SK-N-SH (cell line): ENCODE results near the gene CFAP97D1. TPM values are rescaled to one million over a fixed set of nuclear protein-coding genes. Genes with fewer than 3 reads are reported as not detected.

Experiments
- CTCF ChIA-PET: fragments of 300-600, 350-600 bp; formaldehyde crosslinking; extraction: SDS; loops from one replicate; lab custom pipeline; 2021; lab: Yijun Ruan, JAX
- POLR2A ChIA-PET: fragments of 350-600 bp; sonication (Branson Sonifier 250); formaldehyde crosslinking; extraction: SDS; loops from one replicate; lab custom pipeline; 2020; ENCODE audit warnings: antibody characterized with exemption, inconsistent platforms; lab: Yijun Ruan, JAX
- DNase-seq: peaks from one replicate; pipeline ENCODE4 v3.0.0; 2012
- H2AFZ ChIP-seq: fragments of 200-600 bp; sonication (generic); 2 replicates; pipeline ENCODE4 v1.8.1; 2016; ENCODE audit warnings: antibody characterized with exemption, mild to moderate bottlenecking, low read depth
- H3F3A ChIP-seq: fragments of 200-600 bp; sonication (generic); replicated peaks from 2 replicates; pipeline ENCODE3; 2016; ENCODE audit warnings: antibody characterized with exemption, mild to moderate bottlenecking; ENCODE audit not compliant: insufficient read depth
- H3K27ac ChIP-seq, 2 experiments: fragments of 200-500 bp in 1 of 2; fragments of 200-600 bp in 1 of 2; sonication (Bioruptor generic) in 1 of 2; sonication (generic), shearing (Covaris generic) in 1 of 2; 2 replicates each; pipeline versions ENCODE4 v1.5.1 to v1.6.1; 2014 to 2016; ENCODE audit warnings: low read depth in 2 of 2, inconsistent platforms in 1 of 2, low read length in 1 of 2, mild to moderate bottlenecking in 1 of 2, mixed read lengths in 1 of 2
- H3K27me3 ChIP-seq: fragments of 200-600 bp; sonication (generic), shearing (Covaris generic); 2 replicates; pipeline ENCODE4 v1.6.1; 2016; ENCODE audit warnings: mixed run types; ENCODE audit not compliant: insufficient read depth
- H3K36me3 ChIP-seq, 2 experiments: fragments of 200-500 bp in 1 of 2; fragments of 200-600 bp in 1 of 2; sonication (Bioruptor generic) in 1 of 2; sonication (generic) in 1 of 2; replicated peaks in 1 of 2; 2 replicates each; pipeline versions ENCODE3 to v1.5.1; 2014 to 2016; ENCODE audit warnings: low read length in 1 of 2, mild to moderate bottlenecking in 1 of 2; ENCODE audit not compliant: insufficient read depth in 2 of 2, control insufficient read depth in 1 of 2
- H3K4me1 ChIP-seq, 2 experiments: fragments of 200-500 bp in 1 of 2; fragments of 200-600 bp in 1 of 2; sonication (Bioruptor generic) in 1 of 2; sonication (generic), shearing (Covaris generic) in 1 of 2; 2 replicates each; pipeline versions ENCODE4 v1.5.1 to v1.6.1; 2014 to 2016; ENCODE audit warnings: low read depth in 1 of 2, low read length in 1 of 2, mixed run types in 1 of 2; ENCODE audit not compliant: insufficient read depth in 2 of 2, control insufficient read depth in 1 of 2
- H3K4me2 ChIP-seq: fragments of 200-600 bp; sonication (generic), shearing (Covaris generic); 2 replicates; pipeline ENCODE4 v1.6.1; 2017; ENCODE audit warnings: mixed run types
- H3K4me3 ChIP-seq, 2 experiments: fragments of 200-500 bp in 1 of 2; fragments of 200-600 bp in 1 of 2; sonication (Bioruptor generic) in 1 of 2; sonication (generic), shearing (Covaris generic) in 1 of 2; 2 replicates each; pipeline versions ENCODE4 v1.5.1 to v1.8.1; 2014 to 2016; ENCODE audit warnings: low read depth in 2 of 2, inconsistent platforms in 1 of 2, low read length in 1 of 2, mild to moderate bottlenecking in 1 of 2, mixed read lengths in 1 of 2, moderate library complexity in 1 of 2
- H3K79me2 ChIP-seq: fragments of 200-600 bp; sonication (generic); 2 replicates; pipeline ENCODE4 v1.8.1; 2017; ENCODE audit warnings: mild to moderate bottlenecking; ENCODE audit not compliant: insufficient read depth
- H3K9ac ChIP-seq: fragments of 200-600 bp; sonication (generic); 2 replicates; pipeline ENCODE4 v1.6.1; 2017; ENCODE audit warnings: mixed run types
- H3K9me2 ChIP-seq: fragments of 200-600 bp; sonication (generic); 2 replicates; pipeline ENCODE4 v1.6.1; 2017; ENCODE audit warnings: mixed run types
- H3K9me3 ChIP-seq: fragments of 200-600 bp; sonication (generic); 2 replicates; pipeline ENCODE4 v1.6.1; 2017; ENCODE audit warnings: mixed run types, mild to moderate bottlenecking, moderate library complexity
- H4K20me1 ChIP-seq: fragments of 200-600 bp; sonication (generic); 2 replicates; pipeline ENCODE4 v1.6.1; 2017; ENCODE audit warnings: mild to moderate bottlenecking, mixed run types; ENCODE audit not compliant: insufficient read depth
- CHD2 ChIP-seq: fragments of 150-350 bp; IDR thresholded peaks from 2 replicates; pipeline ENCODE4 v1.6.1; 2018; ENCODE audit warnings: low read length; ENCODE audit not compliant: partially characterized antibody
- EP300 ChIP-seq, 2 experiments: IDR thresholded peaks; 2 replicates each; pipeline versions ENCODE4 v1.4.0 to v1.6.1; 2012; ENCODE audit warnings: borderline replicate concordance in 1 of 2, low read depth in 1 of 2, low read length in 1 of 2
- EZH2phosphoT487 ChIP-seq: fragments of 200-600 bp; sonication (generic); IDR thresholded peaks from 2 replicates; pipeline ENCODE4 v1.6.1; 2017; ENCODE audit warnings: low read depth, mixed run types, mild to moderate bottlenecking, antibody characterized with exemption, moderate library complexity, borderline replicate concordance
- FOXJ3 ChIP-seq: sonication (generic); formaldehyde crosslinking; IDR thresholded peaks from 2 replicates; pipeline ENCODE4 v1.5.1; 2020; ENCODE audit warnings: mild to moderate bottlenecking, missing genetic modification reagents
- GABPA ChIP-seq: IDR thresholded peaks from 2 replicates; pipeline ENCODE4 v1.4.0; 2012; ENCODE audit warnings: low read depth, mild to moderate bottlenecking
- JUND ChIP-seq: IDR thresholded peaks from 2 replicates; pipeline ENCODE4 v1.4.0; 2012
- MXI1 ChIP-seq: IDR thresholded peaks from 2 replicates; pipeline ENCODE4 v1.6.1; 2012; ENCODE audit warnings: mild to moderate bottlenecking, low read depth, low read length, improper control_type of control experiment
- POLR2AphosphoS5 ChIP-seq: IDR thresholded peaks from 2 replicates; pipeline ENCODE4 v1.6.1; 2012; ENCODE audit warnings: low read depth, low read length
- RCOR1 ChIP-seq: fragments of 150-350 bp; IDR thresholded peaks from 2 replicates; pipeline ENCODE4 v1.6.1; 2017; ENCODE audit warnings: antibody characterized with exemption, low read length
- RFX5 ChIP-seq: IDR thresholded peaks from 2 replicates; pipeline ENCODE4 v1.6.1; 2012; ENCODE audit warnings: mild to moderate bottlenecking, improper control_type of control experiment, low read length
- USF1 ChIP-seq: IDR thresholded peaks from 2 replicates; pipeline ENCODE4 v1.4.0; 2012; ENCODE audit warnings: low read depth, borderline replicate concordance
- USF2 ChIP-seq: fragments of 150-350 bp; IDR thresholded peaks from 2 replicates; pipeline ENCODE4 v1.6.1; 2017; ENCODE audit warnings: antibody characterized with exemption, low read length, low read depth, borderline replicate concordance
- WGBS: methylation state at CpG from one replicate; pipeline ENCODE4 v1.1.6; 2017; ENCODE audit warnings: low lambda C conversion rate; 5-methylcytosine and 5-hydroxymethylcytosine counted together
- polyA plus RNA-seq, 3 experiments: library from polyadenylated mRNA; depleted of rRNA; stranded (reverse); fragments of >200 nt; gene quantifications; 2 replicates each; pipeline ENCODE4 v1.2.3, GENCODE V29; 2012

The CFAP97D1 gene
- polyA plus RNA-seq, 1 of the 3 experiments (the other 2 are of a cell fraction): 0.02 TPM

GRCh38 chr17:43741636-43742035 lies 38.6 kb upstream of the CFAP97D1 start:
- Histone ChIP-seq H2AFZ (no peak overlapping the region), H3K79me2 (no peaks in the 10 kb centered on the region), H3K9me2 (no peaks in the 10 kb centered on the region), H4K20me1 (no peaks in the 10 kb centered on the region)
- CTCF ChIA-PET: interaction anchor here (1.5 to 9.4 kb wide), 3 partner anchors 19 to 165 kb away, joined by 5 to 54 read pairs (median 8); partner anchors contain the start of gene SOST
- POLR2A ChIA-PET: no interaction called here
- TF ChIP-seq GABPA (no peak), USF1 (no peak), POLR2AphosphoS5 (no peak), RCOR1 (no peak), CHD2 (no peak), JUND (no peak), MXI1 (no peak), EZH2phosphoT487 (no peak), RFX5 (no peak), USF2 (no peak), FOXJ3 (no peak), EP300 (IDR thresholded peaks at IDR 0.05; ENCODE audit: borderline replicate concordance in 1 of 2, low read depth in 1 of 2, low read length in 1 of 2) (no peak)
- TF ChIP-seq, all 33 proteins: peak for 0
- H3F3A ChIP-seq: no peaks in the 10 kb centered on the region
- 0 out of 4 replicates have a peak, but pooled peaks cover 0 to 3% of the 10 kb centered on the region in 2 experiments for H3K4me1 ChIP-seq
- no peak overlapping the region for H3K4me3 ChIP-seq
- H3K4me2 ChIP-seq: no peak overlapping the region
- H3K27me3 ChIP-seq: no peaks in the 10 kb centered on the region
- H3K36me3 ChIP-seq: no peaks in the 10 kb centered on the region
- WGBS: 89% methylated on average over 3 of the region's 5 CpGs
- DNase-seq: no peak
- no peaks in the 10 kb centered on the region for H3K9me3 ChIP-seq
- no peak overlapping the region for H3K9ac ChIP-seq
- H3K27ac ChIP-seq: no peak overlapping the region

- no peaks in the 10 kb centered on the region for H3K9me3 ChIP-seq
- no peak for DNase-seq
- H4K20me1 ChIP-seq: no peaks in the 10 kb centered on the region
- H3K4me1 ChIP-seq: 0 out of 4 replicates have a peak, but pooled peaks cover 0 to 3% of the 10 kb centered on the region in 2 experiments
- no peak overlapping the region for H3K4me3 ChIP-seq
- no peaks in the 10 kb centered on the region for H3F3A ChIP-seq
- no peak for TF ChIP-seq FOXJ3
- TF ChIP-seq EP300 (IDR thresholded peaks at IDR 0.05; ENCODE audit: borderline replicate concordance in 1 of 2, low read depth in 1 of 2, low read length in 1 of 2): no peak
- TF ChIP-seq, all 33 proteins: peak for 0
- ChIA-PET CTCF (interaction anchor here (1.4 to 9.4 kb wide), 3 partner anchors 15 to 72 kb away, joined by 5 to 54 read pairs (median 6); partner anchors contain the start of gene SOST), POLR2A (no interaction called here)
- peak overlapping the region; percentile 23; the same call in 1 of the 2 replicates for H2AFZ ChIP-seq
- no peak overlapping the region for H3K4me2 ChIP-seq
- H3K27me3 ChIP-seq: no peaks in the 10 kb centered on the region
- no peaks in the 10 kb centered on the region for H3K36me3 ChIP-seq
- no peak overlapping the region for H3K27ac ChIP-seq
- WGBS: 78% methylated on average over 6 of the region's 6 CpGs
- H3K9ac ChIP-seq: no peak overlapping the region
- H3K9me2 ChIP-seq: no peaks in the 10 kb centered on the region
- H3K79me2 ChIP-seq: no peaks in the 10 kb centered on the region
These were observed 34.7 kb upstream of the CFAP97D1 start for GRCh38 chr17:43745541-43745940.
